Heart left ventricle (tissue), 16 donors: ENCODE data around the gene MAPK8IP1. TPM values are rescaled to one million over a fixed set of nuclear protein-coding genes. Genes with fewer than 3 reads are reported as not detected.

Experiments used
- ATAC-seq, 4 donors: fragments of 200-7000 bp; cut with Tn5 transposase; one replicate each; pipeline ENCODE4 v1.9.1; 2020 to 2022; ENCODE audit warnings: moderate library complexity in 4 of 4, mild to moderate bottlenecking in 3 of 4, moderate number of reproducible peaks in 1 of 4
- DNase-seq, 5 donors: peaks; one replicate each; pipeline ENCODE4 v3.0.0-alpha.2; 2020
- H3K27ac ChIP-seq, 12 donors: fragments of 200-600 bp; sonication (generic) in 4 of 12; one replicate each; pipeline versions ENCODE4 v1.5.0 to v1.8.0; 2016 to 2022; ENCODE audit warnings: mild to moderate bottlenecking in 2 of 12
- H3K27me3 ChIP-seq, 9 donors: fragments of 200-600 bp; sonication (generic) in 2 of 9; one replicate each; pipeline versions ENCODE4 v1.5.1 to v1.8.0; 2016 to 2022; ENCODE audit warnings: mild to moderate bottlenecking in 3 of 9
- H3K36me3 ChIP-seq, 9 donors: fragments of 200-600 bp; sonication (generic) in 2 of 9; one replicate each; pipeline versions ENCODE4 v1.5.0 to v1.8.0; 2018 to 2022; ENCODE audit warnings: mild to moderate bottlenecking in 2 of 9
- H3K4me1 ChIP-seq, 12 donors: fragments of 200-600 bp; sonication (generic) in 4 of 12; one replicate each; pipeline versions ENCODE4 v1.5.0 to v1.8.0; 2016 to 2022; ENCODE audit warnings: mild to moderate bottlenecking in 3 of 12
- H3K4me3 ChIP-seq, 12 donors: fragments of 200-600 bp; sonication (generic) in 4 of 12; one replicate each; pipeline versions ENCODE4 v1.5.0 to v1.8.0; 2017 to 2022; ENCODE audit warnings: mild to moderate bottlenecking in 9 of 12, moderate library complexity in 4 of 12
- H3K9me3 ChIP-seq, 12 donors: fragments of 200-600 bp; sonication (generic) in 4 of 12; one replicate each; pipeline versions ENCODE4 v1.5.0 to v1.8.0; 2016 to 2022; ENCODE audit warnings: mild to moderate bottlenecking in 1 of 12
- CTCF ChIP-seq, 12 donors: fragments of 200-600 bp; sonication (generic) in 4 of 12; IDR thresholded peaks; one replicate each; pipeline versions ENCODE4 v1.5.0 to v1.8.0; 2018 to 2022; ENCODE audit warnings: antibody characterized with exemption in 12 of 12, mild to moderate bottlenecking in 5 of 12
- POLR2A ChIP-seq, 2 donors: fragments of 450-650 bp; IDR thresholded peaks; one replicate each; pipeline ENCODE4 v1.6.1; 2017; ENCODE audit warnings: antibody characterized with exemption in 2 of 2, mild to moderate bottlenecking in 2 of 2, moderate library complexity in 2 of 2
- WGBS, 4 donors: extraction: QIAGEN DNeasy Blood & Tissue Kit in 2 of 4; methylation state at CpG; one replicate each; pipeline versions ENCODE4 v1.1.5 to v1.1.7; 2013 to 2018; 5-methylcytosine and 5-hydroxymethylcytosine counted together
- intact Hi-C, 10 donors: fragments of 100-400 bp; cut with DNase I; formaldehyde crosslinking; loops; one replicate each; pipeline versions ENCODE4 v1.11.1 to v1.14.2; 2022
- polyA plus RNA-seq, 2 donors: library from polyadenylated mRNA; stranded (reverse); fragments of 200-250 nt; gene quantifications; one replicate each; pipeline ENCODE4 v1.2.3, GENCODE V29; 2013
- total RNA-seq, 9 donors: library from RNA; depleted of rRNA in 2 of 9; stranded (reverse); fragments of >200 nt in 2 of 9; fragmentation: NEBNext Ultra II Directional in 3 of 9; extraction: Animal tissue kit (Norgen Biotek cat#: 25700) in 3 of 9; gene quantifications; one replicate each; pipeline versions ENCODE4 v1.1.0 to v1.2.4, GENCODE V29; 2016 to 2023
- donor health status: ischemic (EF 13 %, LVEDD 7.1; RV severe dilation, severe dysfunction).
- donor health status: healthy with polysubstance abuse.
- donor health status: DM: no; HTN: yes; CAD: no.
- donor health status: DM: no; HTN: no; CAD: no.
- donor health status: ischemic (EF 25% LVEDD 6.9; RV normal size, moderate dysfunction).
- donor health status: ischemic (EF 25% LVEDD 5.7; RV mildly dilated, moderate dysfunction).
- donor health status: healthy.
- donor health status: DM: yes; HTN: yes; CAD: no.
- donor health status: ischemic (EF 35%, LVEDD 5.7; RV mildly dilated, moderate dysfunction).
- donor health status: nonischemic (EF 11% LVEDD 7.7; RV severe dilation, severe dysfunction).
- donor health status: DM: yes; HTN: yes; CAD: no.
- donor health status: PGD.
- donor health status: ischemic (EF 29% LVEDD 5.4; RV normal size, mild dysfunction).
- donor health status: nonischemic (EF 23%, LVEDD 6.1; RV moderate dilation, normal function).

Gene MAPK8IP1
- total and polyA plus RNA-seq, 11 donors = 2.4 to 8.0 (median 7.3) TPM

- H3K27me3 ChIP-seq = peaks cover 13 to 29% (median 17%) of the 10 kb centered on the region in 9 donors
- H3K4me3 ChIP-seq = no peak overlapping the region
- ATAC-seq (no peak), DNase-seq (peak in 2 of 5 donors; percentile 4 to 40)
- 84 to 94% (median 88%) methylated on average over 10 to 12 of the region's 12 CpGs for WGBS, 4 donors
- H3K27ac ChIP-seq = peak overlapping the region in 1 of 12 donors; percentile 37
- peaks cover 0 to 8% (median 3%) of the 10 kb centered on the region in 9 donors for H3K36me3 ChIP-seq
- intact Hi-C loops = no loop called here
- TF ChIP-seq POLR2A (IDR thresholded peaks at IDR 0.05) = no peak
- no peak for TF ChIP-seq CTCF (IDR thresholded peaks at IDR 0.05)
- H3K9me3 ChIP-seq = no peaks in the 10 kb centered on the region
- peaks cover 3 to 40% (median 16%) of the 10 kb centered on the region in 12 donors for H3K4me1 ChIP-seq
These were observed 41.3 kb downstream of the MAPK8IP1 start for GRCh38 chr11:45926536-45927331.

- Histone ChIP-seq H3K27ac (peak overlapping the region in 1 of 12 donors; percentile 37), H3K36me3 (peaks cover 0 to 14% (median 9%) of the 10 kb centered on the region in 9 donors), H3K27me3 (peaks cover 8 to 23% (median 11%) of the 10 kb centered on the region in 9 donors), H3K9me3 (no peaks in the 10 kb centered on the region), H3K4me1 (peaks cover under 1 to 34% (median 12%) of the 10 kb centered on the region in 12 donors), H3K4me3 (no peak overlapping the region)
- DNase-seq (peak in 1 of 5 donors; percentile 40), ATAC-seq (no peak)
- TF ChIP-seq POLR2A (IDR thresholded peaks at IDR 0.05) = no peak
- TF ChIP-seq CTCF (IDR thresholded peaks at IDR 0.05) = no peak
- intact Hi-C loops = no loop called here
- WGBS, 4 donors = 77 to 86% (median 81%) methylated on average over 15 of the region's 15 CpGs
These were observed 41.9 kb downstream of the MAPK8IP1 start for GRCh38 chr11:45927332-45927683.

DNA sequence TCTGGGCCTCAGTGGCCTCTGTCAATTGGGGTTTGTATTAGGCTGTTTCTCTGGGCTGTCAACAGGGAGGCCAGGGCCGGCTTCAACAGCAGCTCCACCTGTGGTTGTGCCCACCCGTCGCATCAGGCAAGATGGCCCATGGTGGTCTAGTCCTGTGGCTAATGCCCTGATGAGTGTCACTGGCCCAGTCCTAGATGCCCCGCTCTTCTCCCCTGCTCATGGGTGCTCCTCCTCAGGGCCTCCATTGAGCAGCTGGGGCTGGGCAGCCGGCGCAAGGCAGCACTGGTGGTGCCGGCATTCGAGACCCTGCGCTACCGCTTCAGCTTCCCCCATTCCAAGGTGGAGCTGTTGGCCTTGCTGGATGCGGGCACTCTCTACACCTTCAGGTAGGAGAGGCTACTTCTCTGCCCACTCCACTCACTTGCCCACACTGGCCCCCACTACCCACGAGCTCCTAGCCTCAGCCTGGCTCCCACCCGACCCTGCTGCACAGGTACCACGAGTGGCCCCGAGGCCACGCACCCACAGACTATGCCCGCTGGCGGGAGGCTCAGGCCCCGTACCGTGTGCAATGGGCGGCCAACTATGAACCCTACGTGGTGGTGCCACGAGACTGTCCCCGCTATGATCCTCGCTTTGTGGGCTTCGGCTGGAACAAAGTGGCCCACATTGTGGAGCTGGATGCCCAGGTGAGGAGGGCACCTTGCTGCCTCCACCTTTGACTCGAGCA lies 42.4 kb downstream of the MAPK8IP1 start:
- H3K27ac ChIP-seq = no peak overlapping the region
- intact Hi-C loops = no loop called here
- WGBS, 4 donors = 95% methylated on average over 15 to 27 of the region's 27 CpGs
- no peaks in the 10 kb centered on the region for H3K9me3 ChIP-seq
- peaks cover 0 to 20% (median 13%) of the 10 kb centered on the region in 9 donors for H3K36me3 ChIP-seq
- TF ChIP-seq POLR2A (IDR thresholded peaks at IDR 0.05) (no peak), CTCF (IDR thresholded peaks at IDR 0.05) (no peak)
- H3K4me3 ChIP-seq = no peak overlapping the region
- ATAC-seq (no peak), DNase-seq (peak in 1 of 5 donors; percentile 51)
- peaks cover 5 to 18% (median 6%) of the 10 kb centered on the region in 9 donors for H3K27me3 ChIP-seq
- peaks cover 0 to 30% (median 8%) of the 10 kb centered on the region in 12 donors for H3K4me1 ChIP-seq
